Activated T-cell treated with anti-CD3 and anti-CD28 coated beads, Interleukin-2, amount 50 U/mL, for 72 hours (primary cell): ENCODE results near the gene IL15RA. TPM values are rescaled to one million over a fixed set of nuclear protein-coding genes. Genes with fewer than 3 reads are reported as not detected.
"Not testable (repeated sequence)": the region's sequence is repeated elsewhere in the genome, so short reads cannot be mapped to it uniquely, and the experiment has no call there.

Source experiments
- ATAC-seq, 2 donors: fragments of 150-1000 bp; cut with Tn5 transposase; replicated peaks in 1 of 2; 2 replicates each; pipeline ENCODE4 v1.10.0; 2021; ENCODE audit warnings: moderate library complexity in 2 of 2, mild to moderate bottlenecking in 1 of 2
- DNase-seq, 2 donors: peaks; one replicate each; pipeline ENCODE4 v3.0.0; 2021 to 2022; ENCODE audit warnings: mixed read lengths in 1 of 2
- H3K27ac Mint-ChIP-seq: one replicate; pipeline ENCODE4 v1.8.0; 2022; ENCODE audit warnings: mild to moderate bottlenecking, moderate library complexity, mixed read lengths
- H3K27me3 Mint-ChIP-seq: one replicate; pipeline ENCODE4 v1.8.0; 2022; ENCODE audit warnings: low read depth, mixed read lengths
- H3K36me3 Mint-ChIP-seq, 2 donors: one replicate each; pipeline ENCODE4 v1.8.0; 2022; ENCODE audit warnings: mixed read lengths in 2 of 2, mild to moderate bottlenecking in 1 of 2; ENCODE audit not compliant: insufficient read depth in 2 of 2
- H3K4me1 Mint-ChIP-seq: one replicate; pipeline ENCODE4 v1.8.0; 2022; ENCODE audit warnings: low read depth, mixed read lengths
- H3K4me3 Mint-ChIP-seq, 2 donors: one replicate each; pipeline ENCODE4 v1.8.0; 2022; ENCODE audit warnings: mild to moderate bottlenecking in 2 of 2, mixed read lengths in 2 of 2, moderate library complexity in 2 of 2
- H3K9me3 Mint-ChIP-seq, 2 donors: one replicate each; pipeline ENCODE4 v1.8.0; 2022; ENCODE audit warnings: mixed read lengths in 2 of 2
- total RNA-seq, 2 donors: library from RNA; stranded (reverse); gene quantifications; one replicate each; pipeline ENCODE4 v1.2.3, GENCODE V29; 2022

The IL15RA gene
- total RNA-seq, 2 donors from 2014 or later, result 23.7 to 30.0 TPM

GRCh38 chr10:5917305-5917704 lies 60.0 kb downstream of the IL15RA start:
- Mint-ChIP-seq H3K4me3 (no peak overlapping the region), H3K9me3 (no peaks in the 10 kb centered on the region), H3K36me3 (peaks cover 2 to 37% of the 10 kb centered on the region in 2 donors), H3K27ac (peak overlapping the region; percentile 44), H3K27me3 (no peaks in the 10 kb centered on the region), H3K4me1 (no peaks in the 10 kb centered on the region)
- ATAC-seq (no peak), DNase-seq (no peak)

- H3K4me3 Mint-ChIP-seq, result no peak overlapping the region
- H3K4me1 Mint-ChIP-seq, result peaks cover 6% of the 10 kb centered on the region
- H3K36me3 Mint-ChIP-seq, result peaks cover 3 to 31% of the 10 kb centered on the region in 2 donors
- no peaks in the 10 kb centered on the region for H3K9me3 Mint-ChIP-seq
- DNase-seq, result no peak
- H3K27me3 Mint-ChIP-seq, result no peaks in the 10 kb centered on the region
- ATAC-seq, result no peak
- H3K27ac Mint-ChIP-seq, result no peak overlapping the region
Measured at GRCh38 chr10:5915451-5915850, 61.9 kb downstream of the IL15RA start.

GRCh38 chr10:5913736-5914135 lies 63.6 kb downstream of the IL15RA start:
- no peak for ATAC-seq
- H3K9me3 Mint-ChIP-seq, result no peaks in the 10 kb centered on the region
- no peaks in the 10 kb centered on the region for H3K27me3 Mint-ChIP-seq
- peaks cover 6% of the 10 kb centered on the region for H3K4me1 Mint-ChIP-seq
- DNase-seq, result no peak
- H3K27ac Mint-ChIP-seq, result no peak overlapping the region
- peaks cover 4 to 34% of the 10 kb centered on the region in 2 donors for H3K36me3 Mint-ChIP-seq
- H3K4me3 Mint-ChIP-seq, result no peak overlapping the region

- Mint-ChIP-seq H3K27ac (peak overlapping the region; percentile 7), H3K36me3 (peaks cover 6 to 34% of the 10 kb centered on the region in 2 donors), H3K4me1 (peaks cover 10% of the 10 kb centered on the region), H3K27me3 (no peaks in the 10 kb centered on the region), H3K9me3 (no peaks in the 10 kb centered on the region), H3K4me3 (no peak overlapping the region)
- ATAC-seq, result no peak
- no peak for DNase-seq
Measured at GRCh38 chr10:5911670-5912069, 65.7 kb downstream of the IL15RA start.

- Mint-ChIP-seq H3K4me3 (no peak overlapping the region), H3K27me3 (no peaks in the 10 kb centered on the region), H3K4me1 (peaks cover 16% of the 10 kb centered on the region), H3K9me3 (no peaks in the 10 kb centered on the region), H3K27ac (no peak overlapping the region), H3K36me3 (peaks cover 8 to 30% of the 10 kb centered on the region in 2 donors)
- no peak for DNase-seq
- no peak for ATAC-seq
Measured at GRCh38 chr10:5910323-5911100, 66.8 kb downstream of the IL15RA start.

GRCh38 chr10:5908676-5909075 lies 68.7 kb downstream of the IL15RA start:
- not testable (repeated sequence) for H3K27ac Mint-ChIP-seq, DNase-seq, H3K27me3 Mint-ChIP-seq, ATAC-seq, H3K4me3 Mint-ChIP-seq, H3K9me3 Mint-ChIP-seq
- Mint-ChIP-seq H3K4me1 (peaks cover 26% of the 10 kb centered on the region), H3K36me3 (peaks cover 11 to 32% of the 10 kb centered on the region in 2 donors)

GRCh38 chr10:5906651-5907050 lies 70.7 kb downstream of the IL15RA start:
- Mint-ChIP-seq H3K27ac (no peak overlapping the region), H3K4me1 (peaks cover 29% of the 10 kb centered on the region), H3K27me3 (no peaks in the 10 kb centered on the region), H3K4me3 (no peak overlapping the region), H3K36me3 (peaks cover 11 to 31% of the 10 kb centered on the region in 2 donors), H3K9me3 (peaks cover 0 to 3% of the 10 kb centered on the region in 2 donors)
- no peak for DNase-seq
- no peak for ATAC-seq

- Mint-ChIP-seq H3K36me3 (peaks cover 10 to 30% of the 10 kb centered on the region in 2 donors), H3K27ac (no peak overlapping the region), H3K4me3 (no peak overlapping the region), H3K9me3 (peaks cover 0 to 3% of the 10 kb centered on the region in 2 donors), H3K27me3 (no peaks in the 10 kb centered on the region), H3K4me1 (peaks cover 27% of the 10 kb centered on the region)
- DNase-seq (no peak), ATAC-seq (no peak)
Measured at GRCh38 chr10:5905854-5906507, 71.4 kb downstream of the IL15RA start.

- peak overlapping the region; percentile 53 for H3K27ac Mint-ChIP-seq
- no peaks in the 10 kb centered on the region for H3K27me3 Mint-ChIP-seq
- peaks cover 0 to 3% of the 10 kb centered on the region in 2 donors for H3K9me3 Mint-ChIP-seq
- H3K4me3 Mint-ChIP-seq, result peak overlapping the region in 1 of 2 donors; percentile 17
- peaks cover 10 to 22% of the 10 kb centered on the region in 2 donors for H3K36me3 Mint-ChIP-seq
- peaks cover 31% of the 10 kb centered on the region for H3K4me1 Mint-ChIP-seq
- DNase-seq, result no peak
- ATAC-seq, result peak; percentile 50 to 84
Measured at GRCh38 chr10:5904227-5904626, 73.1 kb downstream of the IL15RA start.

GRCh38 chr10:5903563-5903962 lies 73.8 kb downstream of the IL15RA start:
- H3K36me3 Mint-ChIP-seq, result peaks cover 10 to 19% of the 10 kb centered on the region in 2 donors
- no peaks in the 10 kb centered on the region for H3K27me3 Mint-ChIP-seq
- DNase-seq (no peak), ATAC-seq (no peak)
- H3K27ac Mint-ChIP-seq, result peak overlapping the region; percentile 53
- H3K4me3 Mint-ChIP-seq, result no peak overlapping the region
- peaks cover 31% of the 10 kb centered on the region for H3K4me1 Mint-ChIP-seq
- peaks cover 0 to 3% of the 10 kb centered on the region in 2 donors for H3K9me3 Mint-ChIP-seq

GRCh38 chr10:5902511-5903274 lies 74.7 kb downstream of the IL15RA start:
- no peaks in the 10 kb centered on the region for H3K27me3 Mint-ChIP-seq
- peaks cover 31% of the 10 kb centered on the region for H3K4me1 Mint-ChIP-seq
- H3K9me3 Mint-ChIP-seq, result peaks cover 0 to 3% of the 10 kb centered on the region in 2 donors
- H3K4me3 Mint-ChIP-seq, result no peak overlapping the region
- H3K36me3 Mint-ChIP-seq, result peaks cover 14 to 26% of the 10 kb centered on the region in 2 donors
- ATAC-seq (no peak), DNase-seq (no peak)
- no peak overlapping the region for H3K27ac Mint-ChIP-seq
